ENCODE measurements around the gene CALR. TPM values are rescaled to one million over a fixed set of nuclear protein-coding genes. Genes with fewer than 3 reads are reported as not detected.
"Not testable (repeated sequence)": the region's sequence is repeated elsewhere in the genome, so short reads cannot be mapped to it uniquely, and the experiment has no call there.

The CALR gene
- total RNA-seq, 2 experiments from 2014 or later: 407 to 431 TPM

DNA sequence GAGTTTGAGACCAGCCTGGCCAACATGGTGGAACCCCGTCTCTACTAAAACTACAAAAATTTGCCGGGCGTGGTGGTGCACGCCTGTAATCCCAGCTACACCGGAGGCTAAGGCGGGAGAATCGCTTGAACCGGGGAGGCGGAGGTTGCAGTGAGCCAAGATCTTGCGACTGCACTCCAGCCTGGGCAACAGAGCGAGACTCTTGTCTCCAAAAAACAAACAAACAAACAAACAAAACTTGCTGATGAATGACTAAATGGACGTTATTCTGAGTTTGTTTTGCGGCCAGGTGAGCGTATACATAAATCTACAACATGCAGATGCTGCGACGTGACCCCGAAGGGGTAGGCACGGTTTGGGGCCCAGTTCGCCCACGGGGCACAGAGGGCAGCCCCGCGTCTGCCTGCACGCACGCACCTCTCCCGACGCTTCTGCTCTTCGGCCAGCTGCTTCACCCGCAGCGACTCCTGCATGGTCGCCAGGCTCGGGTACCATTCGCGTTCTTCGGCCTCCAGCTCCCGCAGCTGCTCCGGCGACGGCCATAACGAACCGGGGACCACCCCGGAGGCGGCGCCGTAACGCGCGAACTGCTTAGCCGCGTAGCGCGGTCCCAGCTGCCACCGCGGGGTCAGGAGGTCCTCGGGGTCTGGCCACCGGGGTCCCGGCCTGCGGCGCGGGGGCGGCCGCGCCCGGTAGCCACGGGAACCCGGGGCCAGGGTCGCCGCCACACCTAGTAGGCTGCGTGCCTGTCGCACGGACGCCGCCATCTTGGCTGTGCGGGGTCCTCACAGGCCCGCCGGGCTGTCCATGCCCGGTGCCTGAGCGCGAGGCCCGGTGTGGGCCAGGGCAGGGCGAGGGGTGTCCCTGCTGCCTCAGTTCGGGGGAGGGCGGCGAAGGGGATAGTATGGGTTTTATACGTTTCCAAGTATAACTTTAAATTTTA is 18.3 kb downstream of the CALR start, which contains the start of gene GADD45GIP1:
Gene GADD45GIP1 (minus strand): TSS at position 778 of the 943 bp plus-strand sequence. CDS start 11 bp downstream, at position 767.
- Mint-ChIP-seq H3K4me3 (peak within 1 kb of the TSS; percentile 88), H3K36me3 (ENCODE audit: low read depth) (peaks cover 20% of the 10 kb centered on the region), H3K9me3 (no peaks in the 10 kb centered on the region), H3K4me1 (ENCODE audit: low read depth) (peaks cover 43% of the 10 kb centered on the region), H3K27ac (peak within 1 kb of the TSS; percentile 96), H3K27me3 (ENCODE audit: low read depth) (no peaks in the 10 kb centered on the region)
- CTCF ChIA-PET: interaction anchor here (0.5 to 6.2 kb wide), 2 partner anchors 9 to 74 kb away, joined by 3 to 36 read pairs; no protein-coding TSS in a partner anchor
- DNase-seq: peak; percentile 85
- intact Hi-C loops (cut with micrococcal nuclease): loop anchor here (2.0 kb wide), 1 partner anchor 18 kb away; the partner anchor contains the start of gene CALR

DNA sequence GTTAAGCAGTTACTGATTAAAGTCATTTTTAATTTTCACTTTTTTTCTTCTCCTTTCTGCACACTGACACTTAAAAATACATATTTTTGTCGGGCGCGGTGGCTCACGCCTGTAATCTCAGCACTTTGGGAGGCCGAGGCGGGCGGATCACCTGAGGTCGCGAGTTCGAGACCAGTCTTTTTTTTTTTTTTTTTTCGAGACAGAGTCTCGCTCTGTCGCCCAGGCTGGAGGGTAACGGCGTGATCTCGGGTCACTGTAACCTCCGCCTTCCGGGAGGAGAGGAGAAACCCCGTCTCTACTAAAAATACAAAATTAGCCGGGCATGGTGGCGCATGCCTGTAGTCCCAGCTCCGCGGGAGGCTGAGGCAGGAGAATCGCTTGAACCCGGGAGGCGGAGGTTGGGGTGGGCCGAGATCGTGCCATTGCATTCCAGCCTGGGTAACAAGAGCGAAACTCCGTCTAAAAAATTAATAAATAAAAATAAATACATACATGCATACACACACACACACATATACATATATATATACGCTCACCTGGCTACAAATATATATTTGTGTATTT is 19.1 kb downstream of the CALR start:
- H3K36me3 Mint-ChIP-seq (ENCODE audit: low read depth): peaks cover 15% of the 10 kb centered on the region
- H3K27me3 Mint-ChIP-seq (ENCODE audit: low read depth); DNase-seq; H3K9me3 Mint-ChIP-seq: not testable (repeated sequence)
- H3K4me1 Mint-ChIP-seq (ENCODE audit: low read depth): peaks cover 42% of the 10 kb centered on the region
- CTCF ChIA-PET: interaction anchor here (6.2 kb wide), 1 partner anchor 8 kb away, joined by 36 read pairs; no protein-coding TSS in a partner anchor
- peak overlapping the region; percentile 88 for H3K4me3 Mint-ChIP-seq
- intact Hi-C loops (cut with micrococcal nuclease): loop anchor here (2.0 kb wide), 1 partner anchor 19 kb away; the partner anchor contains the start of gene CALR
- peak overlapping the region; percentile 96 for H3K27ac Mint-ChIP-seq

DNA sequence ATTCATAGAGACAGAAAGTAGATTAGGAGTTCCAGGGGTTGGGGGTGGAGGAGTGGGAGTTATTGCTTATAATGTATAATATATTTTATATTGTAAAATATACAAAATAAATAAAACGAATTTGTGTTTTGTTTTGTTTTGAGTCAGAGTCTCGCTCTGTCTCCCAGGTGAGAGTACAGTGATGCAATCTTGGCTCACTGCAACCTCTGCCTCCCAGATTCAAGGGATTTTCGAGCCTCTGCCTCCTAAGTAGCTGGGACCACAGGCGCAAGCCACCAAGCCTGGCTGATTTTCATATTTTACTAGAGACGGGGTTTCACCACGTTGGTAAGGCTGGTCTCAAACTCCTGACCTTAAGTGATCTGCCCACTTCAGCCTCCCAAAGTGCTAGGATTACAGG is 21.1 kb downstream of the CALR start:
- H3K27ac Mint-ChIP-seq: no peak overlapping the region

DNA sequence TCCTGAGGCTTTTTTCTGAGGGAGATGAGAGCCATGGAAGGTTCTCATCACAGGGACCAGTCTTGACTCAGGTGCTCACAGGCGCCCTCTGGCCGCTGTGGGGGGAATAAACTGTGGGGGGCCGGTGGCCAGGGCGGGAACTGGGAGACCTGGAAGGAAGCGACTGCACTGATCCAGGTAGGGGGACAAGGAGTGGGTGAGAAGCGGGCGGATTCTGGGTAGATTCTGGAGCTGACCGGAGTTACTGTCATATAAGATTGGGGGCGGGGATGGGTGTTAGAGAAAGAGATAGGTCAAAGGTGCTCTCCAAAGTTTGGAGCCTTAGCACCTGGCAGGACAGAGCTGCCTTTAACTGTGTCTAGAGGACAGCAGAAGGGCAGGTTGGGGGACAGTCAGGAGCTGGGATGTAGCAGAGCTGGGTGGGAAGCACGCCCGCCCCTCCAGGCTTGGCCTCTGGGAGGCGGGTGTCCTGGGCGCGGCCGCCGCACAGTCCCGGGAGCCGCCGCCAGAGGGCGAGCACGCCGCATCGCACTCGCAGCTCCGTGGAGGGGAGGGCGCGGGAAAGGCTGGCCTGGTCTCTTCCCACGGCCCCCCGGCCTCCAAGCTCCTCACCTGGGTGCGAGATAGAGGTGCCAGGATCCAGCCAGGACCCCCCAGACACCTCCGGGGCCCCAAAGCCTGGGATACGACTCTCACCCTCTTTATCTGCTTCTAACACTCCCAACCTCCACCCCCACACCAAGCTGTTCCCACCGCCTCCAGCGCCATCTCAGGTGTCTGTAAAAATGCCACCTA is 26.8 kb downstream of the CALR start:
- CTCF ChIA-PET: interaction anchor here (0.6 to 5.5 kb wide), 66 partner anchors 11 to 313 kb away, joined by 3 to 94 read pairs (median 4); partner anchors contain the start of genes CALR, DNASE2, FARSA and GADD45GIP1
- H3K4me3 Mint-ChIP-seq: peak overlapping the region; percentile 93
- DNase-seq: peak; percentile 92
- H3K36me3 Mint-ChIP-seq (ENCODE audit: low read depth): no peaks in the 10 kb centered on the region
- no peaks in the 10 kb centered on the region for H3K27me3 Mint-ChIP-seq (ENCODE audit: low read depth)
- intact Hi-C loops (cut with micrococcal nuclease): loop anchor here (1.0 kb wide), 4 partner anchors 27 to 129 kb away; partner anchors contain the start of gene CALR
- H3K9me3 Mint-ChIP-seq: no peaks in the 10 kb centered on the region
- peaks cover 11% of the 10 kb centered on the region for H3K4me1 Mint-ChIP-seq (ENCODE audit: low read depth)
- peak overlapping the region; percentile 88 for H3K27ac Mint-ChIP-seq

More for the DNA sequence above, 21.1 kb downstream of the CALR start:
- CTCF ChIA-PET: interaction anchor here (0.6 to 0.8 kb wide), 3 partner anchors 101 to 1719 kb away, joined by 3 read pairs; no protein-coding TSS in a partner anchor
- Mint-ChIP-seq H3K36me3 (ENCODE audit: low read depth) (peaks cover 3% of the 10 kb centered on the region), H3K4me3 (no peak overlapping the region), H3K9me3 (no peaks in the 10 kb centered on the region), H3K4me1 (ENCODE audit: low read depth) (peaks cover 24% of the 10 kb centered on the region), H3K27me3 (ENCODE audit: low read depth) (no peaks in the 10 kb centered on the region)
- intact Hi-C loops (cut with micrococcal nuclease): no loop called here
- no peak for DNase-seq

DNA sequence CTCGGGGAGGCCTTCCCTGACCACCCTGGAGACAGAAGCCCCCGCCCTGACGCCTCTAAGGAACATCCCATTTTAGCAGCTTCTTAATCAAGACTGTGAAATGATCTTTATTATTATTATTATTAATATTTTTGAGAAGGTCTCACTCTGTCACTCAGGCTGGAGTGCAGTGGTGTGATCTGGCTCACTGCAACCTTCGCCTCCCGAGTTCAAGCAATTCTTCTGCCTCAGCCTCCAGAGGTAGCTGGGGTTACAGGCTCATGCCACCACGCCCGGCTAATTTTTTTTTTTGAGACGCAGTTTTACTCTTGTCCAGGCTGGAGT is 27.4 kb downstream of the CALR start:
- Mint-ChIP-seq H3K4me1 (ENCODE audit: low read depth) (peaks cover 16% of the 10 kb centered on the region), H3K9me3 (no peaks in the 10 kb centered on the region), H3K4me3 (peak overlapping the region; percentile 93), H3K27me3 (ENCODE audit: low read depth) (no peaks in the 10 kb centered on the region), H3K27ac (no peak overlapping the region), H3K36me3 (ENCODE audit: low read depth) (no peaks in the 10 kb centered on the region)
- no peak for DNase-seq
- intact Hi-C loops (cut with micrococcal nuclease): loop anchor here (1.0 kb wide), 4 partner anchors 27 to 129 kb away; partner anchors contain the start of gene CALR
- CTCF ChIA-PET: interaction anchor here (0.6 to 5.5 kb wide), 63 partner anchors 11 to 229 kb away, joined by 3 to 94 read pairs (median 4); partner anchors contain the start of genes CALR, DNASE2, FARSA and GADD45GIP1

DNA sequence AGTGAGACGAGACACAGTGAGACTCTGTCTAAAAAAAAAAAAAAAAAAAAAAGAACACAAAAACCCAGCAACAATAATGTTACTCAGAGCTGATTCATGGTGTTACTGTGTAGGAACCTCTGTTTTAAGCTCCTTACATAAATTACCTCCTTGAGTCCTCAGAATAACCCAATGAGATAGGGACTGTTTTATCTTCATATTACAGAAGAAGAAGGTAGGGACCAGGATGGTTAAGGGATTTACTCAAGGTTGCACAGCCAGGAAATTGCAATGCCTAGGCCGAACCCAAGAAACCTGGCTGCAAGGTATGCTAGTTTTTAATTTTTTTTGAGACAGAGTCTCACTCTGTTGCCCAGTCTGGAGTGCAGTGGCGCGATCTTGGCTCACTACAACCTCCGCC is 29.5 kb downstream of the CALR start:
- CTCF ChIA-PET: interaction anchor here (0.6 to 5.5 kb wide), 11 partner anchors 9 to 201 kb away, joined by 3 to 94 read pairs (median 5); no protein-coding TSS in a partner anchor
- Mint-ChIP-seq H3K27ac (no peak overlapping the region), H3K27me3 (ENCODE audit: low read depth) (no peaks in the 10 kb centered on the region), H3K36me3 (ENCODE audit: low read depth) (no peaks in the 10 kb centered on the region), H3K9me3 (no peaks in the 10 kb centered on the region), H3K4me3 (no peak overlapping the region), H3K4me1 (ENCODE audit: low read depth) (peaks cover 16% of the 10 kb centered on the region)
- intact Hi-C loops (cut with micrococcal nuclease): no loop called here
- no peak for DNase-seq

DNA sequence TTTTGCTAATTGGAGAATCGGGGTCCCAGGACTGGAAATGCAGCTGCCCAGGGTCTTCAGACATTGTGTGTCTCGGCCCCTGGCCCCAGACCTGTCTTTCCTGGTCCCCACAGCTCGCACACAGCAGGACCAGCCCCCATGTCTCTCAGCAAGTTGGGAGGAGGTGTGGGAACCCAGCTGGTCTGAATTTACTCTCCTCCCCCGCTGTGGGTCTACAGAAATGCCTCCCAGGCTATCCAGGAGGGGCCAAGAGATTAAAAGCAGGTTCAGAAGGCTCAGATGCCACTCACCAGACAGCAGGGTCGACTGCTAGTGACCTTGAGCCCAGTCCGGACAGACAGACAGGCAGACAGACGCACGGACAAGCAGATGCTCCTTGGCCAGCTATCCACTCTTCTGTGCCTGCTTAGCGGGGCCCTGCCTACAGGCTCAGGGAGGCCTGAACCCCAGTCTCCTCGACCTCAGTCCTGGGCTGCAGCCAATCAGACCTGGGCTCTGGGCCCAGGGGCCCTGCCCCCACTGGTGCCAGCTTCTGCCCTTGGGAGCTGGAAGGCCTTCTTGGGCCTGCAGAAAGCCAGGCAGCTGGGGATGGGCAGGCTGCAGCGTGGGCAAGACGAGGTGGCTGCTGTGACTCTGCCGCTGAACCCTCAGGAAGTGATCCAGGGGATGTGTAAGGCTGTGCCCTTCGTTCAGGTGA is 31.0 kb downstream of the CALR start, which contains the start of gene DAND5:
Gene DAND5 (plus strand): TSS at position 285 of the 697 bp plus-strand sequence. CDS start 85 bp downstream, at position 370.
- DNase-seq: no peak
- H3K9me3 Mint-ChIP-seq: no peaks in the 10 kb centered on the region
- intact Hi-C loops (cut with micrococcal nuclease): no loop called here
- no peak within 1 kb of the TSS for H3K27ac Mint-ChIP-seq
- H3K4me1 Mint-ChIP-seq (ENCODE audit: low read depth): peaks cover 16% of the 10 kb centered on the region
- H3K36me3 Mint-ChIP-seq (ENCODE audit: low read depth): no peaks in the 10 kb centered on the region
- CTCF ChIA-PET: interaction anchor here (1.1 to 3.5 kb wide), 2 partner anchors 8 to 125 kb away, joined by 3 to 13 read pairs; no protein-coding TSS in a partner anchor
- no peak within 1 kb of the TSS for H3K4me3 Mint-ChIP-seq
- no peaks in the 10 kb centered on the region for H3K27me3 Mint-ChIP-seq (ENCODE audit: low read depth)

DNA sequence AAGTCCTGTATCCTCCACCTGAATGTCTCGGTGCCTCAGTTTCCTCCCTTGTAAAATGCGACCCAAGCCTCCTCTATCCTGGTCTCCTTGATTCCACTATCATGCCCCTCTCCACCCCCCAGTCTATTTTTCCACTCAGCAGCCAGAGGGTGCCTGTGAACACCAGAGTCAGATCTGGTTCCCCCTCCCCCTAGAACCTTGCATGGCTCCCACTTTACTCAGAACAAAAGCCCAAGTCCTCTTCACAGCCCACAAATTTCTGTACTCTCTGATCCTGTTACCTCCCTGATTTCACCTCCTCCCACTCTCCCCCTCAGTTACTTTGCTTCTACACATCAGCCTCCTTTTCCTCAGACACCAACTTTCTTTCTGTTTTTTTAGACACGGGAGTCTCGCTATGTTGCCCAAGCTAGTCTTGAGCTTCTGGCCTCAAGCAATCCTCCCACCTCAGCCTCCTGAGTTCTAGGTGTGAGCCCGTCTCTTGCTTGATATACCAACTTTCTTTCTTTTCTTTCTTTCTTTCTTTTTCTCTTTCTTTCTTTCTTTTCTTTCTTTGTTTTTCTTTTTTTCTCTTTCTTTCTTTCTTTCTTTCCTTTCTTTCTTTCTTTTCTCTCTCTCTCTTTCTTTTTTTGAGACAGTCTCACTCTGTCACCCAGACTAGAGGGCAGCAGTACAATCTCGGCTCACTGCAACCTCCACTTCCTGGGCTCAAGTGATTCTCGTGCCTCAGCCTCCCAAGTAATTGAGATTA is 31.8 kb downstream of the CALR start:
- Mint-ChIP-seq H3K4me3 (no peak overlapping the region), H3K36me3 (ENCODE audit: low read depth) (no peaks in the 10 kb centered on the region), H3K27me3 (ENCODE audit: low read depth) (no peaks in the 10 kb centered on the region), H3K4me1 (ENCODE audit: low read depth) (peaks cover 11% of the 10 kb centered on the region), H3K9me3 (no peaks in the 10 kb centered on the region), H3K27ac (no peak overlapping the region)
- DNase-seq: no peak
- CTCF ChIA-PET: interaction anchor here (1.1 to 3.5 kb wide), 2 partner anchors 7 to 124 kb away, joined by 3 to 13 read pairs; no protein-coding TSS in a partner anchor
- intact Hi-C loops (cut with micrococcal nuclease): no loop called here

DNA sequence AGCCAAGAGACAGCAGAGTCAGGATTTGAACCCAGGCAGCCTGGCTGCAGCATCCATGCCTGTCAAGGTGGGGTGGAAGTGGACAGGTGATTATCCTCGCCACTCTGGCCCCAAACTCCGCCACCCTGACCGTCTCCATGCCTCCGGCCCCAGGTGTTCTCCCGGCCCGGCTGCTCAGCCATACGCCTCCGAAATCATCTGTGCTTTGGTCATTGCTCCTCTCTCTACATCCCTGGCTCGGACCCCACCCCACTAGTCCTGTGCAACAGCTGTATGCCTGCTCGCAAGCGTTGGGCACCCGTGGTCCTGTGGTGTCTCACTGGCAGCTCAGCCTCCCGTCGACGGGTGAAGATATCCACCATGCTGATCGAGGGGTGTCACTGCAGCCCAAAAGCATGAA is 34.8 kb downstream of the CALR start:
- Mint-ChIP-seq H3K27ac (no peak overlapping the region), H3K9me3 (no peaks in the 10 kb centered on the region), H3K4me1 (ENCODE audit: low read depth) (peaks cover 8% of the 10 kb centered on the region), H3K36me3 (ENCODE audit: low read depth) (no peaks in the 10 kb centered on the region), H3K4me3 (no peak overlapping the region), H3K27me3 (ENCODE audit: low read depth) (peaks cover 9% of the 10 kb centered on the region)
- CTCF ChIA-PET: interaction anchor here (0.6 to 8.9 kb wide), 4 partner anchors 8 to 567 kb away, joined by 3 to 76 read pairs (median 7); no protein-coding TSS in a partner anchor
- no peak for DNase-seq
- intact Hi-C loops (cut with micrococcal nuclease): no loop called here
